Endothelial cell of umbilical vein (primary cell): ENCODE results near the gene FBXL17. TPM values are rescaled to one million over a fixed set of nuclear protein-coding genes. Genes with fewer than 3 reads are reported as not detected.

Experiments
- BruUV-seq: library from RNA; stranded (reverse); fragments of 400-500 nt; replicated peaks from 2 replicates; lab custom pipeline; 2021; lab: Mats Ljungman, UMichigan
- CTCF ChIA-PET: fragments of 300-600, 350-600 bp; sonication (Branson Sonifier 250); formaldehyde crosslinking; loops from one replicate; lab custom pipeline; 2021; ENCODE audit warnings: antibody characterized with exemption, inconsistent platforms; lab: Charles Lee
- POLR2A ChIA-PET: fragments of 300-600, 350-600 bp; sonication (Branson Sonifier 250); formaldehyde crosslinking; loops from one replicate; lab custom pipeline; 2021; ENCODE audit warnings: antibody characterized with exemption, inconsistent platforms; lab: Charles Lee
- DNase-seq: peaks from one replicate; pipeline ENCODE4 v3.0.0-alpha.2; 2011; ENCODE audit warnings: low read depth, low spot score
- FAIRE-seq: peaks from 2 replicates; lab custom pipeline; 2011; peaks lifted over from hg19 to GRCh38; lab: Jason Lieb, UNC
- H2AFZ ChIP-seq: 2 replicates; pipeline ENCODE4 v1.6.0; 2012; ENCODE audit warnings: low read depth, low read length, control low read depth, inconsistent platforms
- H3K27ac ChIP-seq: 2 replicates; pipeline ENCODE4 v1.5.1; 2011; ENCODE audit warnings: low read depth, mild to moderate bottlenecking, control low read depth, low read length, moderate library complexity; ENCODE audit not compliant: insufficient read depth
- H3K27me3 ChIP-seq, 2 experiments: 2 replicates each; pipeline versions ENCODE4 v1.6.0 to v1.6.1; 2011; ENCODE audit warnings: low read length in 2 of 2, mixed read lengths in 1 of 2; ENCODE audit not compliant: control insufficient read depth in 2 of 2, insufficient read depth in 2 of 2
- H3K36me3 ChIP-seq, 2 experiments: 2 replicates in 1 of 2; 3 replicates in 1 of 2; pipeline ENCODE4 v1.5.1; 2011; ENCODE audit warnings: low read length in 2 of 2, mild to moderate bottlenecking in 1 of 2, moderate library complexity in 1 of 2; ENCODE audit not compliant: control insufficient read depth in 2 of 2, insufficient read depth in 2 of 2; ENCODE audit errors: extremely low read depth in 1 of 2
- H3K4me1 ChIP-seq: 3 replicates; pipeline ENCODE4 v1.5.1; 2011; ENCODE audit warnings: mild to moderate bottlenecking, low read length; ENCODE audit not compliant: control insufficient read depth, insufficient read depth; ENCODE audit errors: extremely low read depth
- H3K4me2 ChIP-seq: 2 replicates; pipeline ENCODE4 v1.6.1; 2011; ENCODE audit warnings: low read length, control low read depth, mixed read lengths; ENCODE audit not compliant: insufficient read depth
- H3K4me3 ChIP-seq, 3 experiments: fragments of 200-600 bp in 1 of 3; sonication (generic), shearing (Covaris generic) in 1 of 3; replicated peaks in 1 of 3; 2 replicates each; pipeline ENCODE4 v1.5.1; 2011 to 2016; ENCODE audit warnings: control low read depth in 3 of 3, low read length in 3 of 3, mild to moderate bottlenecking in 2 of 3, inconsistent platforms in 1 of 3, low read depth in 1 of 3, moderate library complexity in 1 of 3; ENCODE audit not compliant: insufficient read depth in 1 of 3
- H3K79me2 ChIP-seq: 2 replicates; pipeline ENCODE4 v1.6.0; 2012; ENCODE audit warnings: low read length, inconsistent platforms; ENCODE audit not compliant: control insufficient read depth, insufficient read depth
- H3K9ac ChIP-seq: replicated peaks from 2 replicates; pipeline ENCODE3; 2011; ENCODE audit warnings: low read length, control low read depth; ENCODE audit not compliant: insufficient read depth; ENCODE audit errors: extremely low read depth
- H3K9me1 ChIP-seq: replicated peaks from 3 replicates; pipeline ENCODE4 v1.6.0; 2011; ENCODE audit warnings: mild to moderate bottlenecking, low read length; ENCODE audit not compliant: control insufficient read depth, insufficient read depth; ENCODE audit errors: extremely low read depth
- H3K9me3 ChIP-seq: replicated peaks from 2 replicates; pipeline ENCODE4 v1.5.1; 2012; ENCODE audit warnings: low read length, inconsistent platforms; ENCODE audit not compliant: control insufficient read depth, insufficient read depth
- H4K20me1 ChIP-seq: replicated peaks from 2 replicates; pipeline ENCODE3; 2011; ENCODE audit warnings: mild to moderate bottlenecking, low read length; ENCODE audit not compliant: control insufficient read depth, insufficient read depth; ENCODE audit errors: extremely low read depth
- CTCF ChIP-seq, 2 donors: IDR thresholded peaks; 1 replicate in 1 of 2; 2 replicates in 1 of 2; pipeline ENCODE4 v1.5.1; 2011; ENCODE audit warnings: low read length in 2 of 2, mild to moderate bottlenecking in 2 of 2, moderate library complexity in 2 of 2, control low read depth in 1 of 2, inconsistent platforms in 1 of 2, low read depth in 1 of 2; ENCODE audit not compliant: insufficient read depth in 1 of 2; ENCODE audit errors: extremely low read depth in 1 of 2
- EZH2 ChIP-seq: IDR thresholded peaks from 2 replicates; pipeline ENCODE4 v1.6.1; 2012; ENCODE audit warnings: borderline replicate concordance, low read depth, mild to moderate bottlenecking, moderate library complexity, low read length, inconsistent platforms; ENCODE audit not compliant: severe bottlenecking
- FOS ChIP-seq: IDR thresholded peaks from 2 replicates; pipeline ENCODE4 v1.6.1; 2011; ENCODE audit warnings: mild to moderate bottlenecking, low read length, moderate library complexity, borderline replicate concordance; ENCODE audit not compliant: insufficient read depth
- GATA2 ChIP-seq: IDR thresholded peaks from 2 replicates; pipeline ENCODE4 v1.7.0; 2011; ENCODE audit warnings: low read depth, mild to moderate bottlenecking, moderate library complexity, mixed read lengths, low read length; ENCODE audit not compliant: insufficient read length, insufficient read depth
- JUN ChIP-seq: IDR thresholded peaks from 2 replicates; pipeline ENCODE4 v1.6.1; 2011; ENCODE audit warnings: borderline replicate concordance, low read depth; ENCODE audit not compliant: insufficient read length, insufficient read depth
- MAX ChIP-seq: IDR thresholded peaks from 2 replicates; pipeline ENCODE4 v1.6.1; 2011; ENCODE audit not compliant: insufficient read depth, insufficient read length
- MYC ChIP-seq: IDR thresholded peaks from one replicate; pipeline ENCODE4 v1.6.1; 2011; ENCODE audit warnings: mild to moderate bottlenecking, low read depth, low read length
- POLR2A ChIP-seq: IDR thresholded peaks from 2 replicates; pipeline ENCODE4 v1.6.1; 2012; ENCODE audit warnings: low read depth, mild to moderate bottlenecking, control low read depth, low read length
- POLR2AphosphoS5 ChIP-seq: IDR thresholded peaks from 2 replicates; pipeline ENCODE4 v1.6.1; 2012; ENCODE audit warnings: low read depth, mild to moderate bottlenecking, control low read depth, low read length, moderate library complexity; ENCODE audit not compliant: insufficient read depth
- dilution Hi-C: fragments of 300-500 bp; cut with MboI; formaldehyde crosslinking; loops from one replicate; pipeline ENCODE4 v1.15.0; 2019; ENCODE audit warnings: low sequenced_read_pairs; ENCODE audit not compliant: extremely low pct_ligation_motif_present
- intact Hi-C: fragments of 100-400 bp; cut with micrococcal nuclease; formaldehyde crosslinking; loops from one replicate; pipeline ENCODE4 v1.10.0; 2022
- polyA plus RNA-seq, 4 experiments: library from polyadenylated mRNA; depleted of rRNA in 3 of 4; stranded (reverse) in 3 of 4; unstranded in 1 of 4; fragments of >200 nt; gene quantifications; 2 replicates each; pipeline versions ENCODE4 v1.2.1 to v1.2.3, GENCODE V29; 2011 to 2012; ENCODE audit warnings: missing spikeins in 1 of 4
- total RNA-seq: library from RNA; stranded (reverse); gene quantifications from 2 replicates; pipeline ENCODE4 v1.2.3, GENCODE V29; 2021

The FBXL17 gene
- total and polyA plus RNA-seq, 2 donors (not counting 3 experiments of a cell fraction or from before 2014, with no cell fraction given) = 2.7 to 8.8 TPM

DNA sequence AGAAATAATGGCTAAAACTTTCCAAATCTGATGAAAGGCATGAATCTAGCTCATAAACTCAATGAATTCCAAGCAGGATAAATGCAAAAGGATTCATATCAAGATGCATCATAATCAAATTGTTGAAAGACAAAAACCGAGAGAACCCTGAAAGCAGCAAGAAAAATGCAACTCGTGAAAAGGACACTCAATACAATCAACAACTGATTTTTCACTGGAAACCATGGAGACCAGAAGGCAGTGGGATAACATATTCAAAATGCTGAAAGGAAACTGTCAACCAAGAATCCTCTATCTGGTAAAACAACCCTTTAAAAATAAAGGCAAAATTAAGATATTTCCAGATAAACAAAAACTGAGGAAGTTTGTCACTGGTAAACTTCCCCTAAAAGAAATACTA, 9.5 kb downstream of the FBXL17 start:
- intact Hi-C loops = no loop called here
- Histone ChIP-seq H3K9ac (no peak overlapping the region), H3K36me3 (no peaks in the 10 kb centered on the region), H3K9me1 (no peaks in the 10 kb centered on the region), H3K79me2 (no peaks in the 10 kb centered on the region), H2AFZ (no peak overlapping the region), H4K20me1 (no peaks in the 10 kb centered on the region), H3K9me3 (no peaks in the 10 kb centered on the region), H3K4me1 (no peaks in the 10 kb centered on the region), H3K4me2 (no peak overlapping the region), H3K4me3 (no peak overlapping the region), H3K27me3 (no peaks in the 10 kb centered on the region), H3K27ac (no peak overlapping the region)
- FAIRE-seq = no peak
- no TSS peak for BruUV-seq
- POLR2A ChIA-PET = no interaction called here
- dilution Hi-C loops = no loop called here
- DNase-seq = no peak
- TF ChIP-seq EZH2 (no peak), JUN (no peak), POLR2A (no peak), CTCF (IDR thresholded peaks at IDR 0.05; ENCODE audit: extremely low read depth in 1 of 2, insufficient read depth in 1 of 2, low read depth in 1 of 2, low read length in 2 of 2) (no peak), GATA2 (no peak)
- CTCF ChIA-PET = no interaction called here

- Histone ChIP-seq H3K27me3 (no peaks in the 10 kb centered on the region), H3K9me1 (no peaks in the 10 kb centered on the region), H3K9ac (no peak overlapping the region), H3K9me3 (no peaks in the 10 kb centered on the region), H3K4me1 (no peaks in the 10 kb centered on the region), H3K4me3 (no peak overlapping the region), H3K4me2 (no peak overlapping the region), H2AFZ (no peak overlapping the region), H3K79me2 (no peaks in the 10 kb centered on the region), H3K27ac (no peak overlapping the region), H4K20me1 (no peaks in the 10 kb centered on the region), H3K36me3 (no peaks in the 10 kb centered on the region)
- CTCF ChIA-PET = no interaction called here
- FAIRE-seq (no peak), DNase-seq (no peak)
- dilution Hi-C loops = no loop called here
- POLR2A ChIA-PET = no interaction called here
- no TSS peak for BruUV-seq
- no peak for TF ChIP-seq CTCF (IDR thresholded peaks at IDR 0.05; ENCODE audit: extremely low read depth in 1 of 2, insufficient read depth in 1 of 2, low read depth in 1 of 2, low read length in 2 of 2)
- TF ChIP-seq MAX = no peak
- TF ChIP-seq GATA2 = no peak
- no peak for TF ChIP-seq MYC
- no peak for TF ChIP-seq EZH2
- no peak for TF ChIP-seq POLR2AphosphoS5
- no peak for TF ChIP-seq POLR2A
- TF ChIP-seq FOS = no peak
- no peak for TF ChIP-seq JUN
- intact Hi-C loops = no loop called here
Measured at GRCh38 chr5:108371263-108371662, 10.6 kb downstream of the FBXL17 start.
